Mucosa of stomach (tissue), 1 donor: ENCODE data around the gene CPLX3.

ENCODE experiments used
- H3K27me3 ChIP-seq: one replicate; pipeline ENCODE4 v1.7.0; 2013; ENCODE audit warnings: mild to moderate bottlenecking, low read length; ENCODE audit not compliant: control insufficient read depth, insufficient read depth
- H3K36me3 ChIP-seq: one replicate; pipeline ENCODE4 v1.7.0; 2013; ENCODE audit warnings: low read length; ENCODE audit not compliant: control insufficient read depth, insufficient read depth
- H3K4me1 ChIP-seq: one replicate; pipeline ENCODE4 v1.7.0; 2013; ENCODE audit warnings: mild to moderate bottlenecking, low read length; ENCODE audit not compliant: control insufficient read depth, insufficient read depth
- H3K4me3 ChIP-seq: one replicate; pipeline ENCODE4 v1.7.0; 2013; ENCODE audit warnings: low read length
- H3K9ac ChIP-seq: one replicate; pipeline ENCODE4 v1.7.0; 2013; ENCODE audit warnings: mild to moderate bottlenecking, low read length, moderate library complexity
- H3K9me3 ChIP-seq: one replicate; pipeline ENCODE4 v1.7.0; 2013; ENCODE audit warnings: mild to moderate bottlenecking, low read length, moderate library complexity; ENCODE audit not compliant: control insufficient read depth
- donor health status: Pancreatic carcinoma.

The CPLX3 gene

GRCh38 chr15:74838746-74839525 lies 12.5 kb downstream of the CPLX3 start:
- no peak overlapping the region for H3K9ac ChIP-seq
- H3K9me3 ChIP-seq, result no peaks in the 10 kb centered on the region
- H3K36me3 ChIP-seq, result no peaks in the 10 kb centered on the region
- H3K4me1 ChIP-seq, result peaks cover 18% of the 10 kb centered on the region
- H3K4me3 ChIP-seq, result no peak overlapping the region
- H3K27me3 ChIP-seq, result no peaks in the 10 kb centered on the region

GRCh38 chr15:74839526-74840395 lies 13.3 kb downstream of the CPLX3 start:
- no peak overlapping the region for H3K4me3 ChIP-seq
- no peaks in the 10 kb centered on the region for H3K9me3 ChIP-seq
- H3K9ac ChIP-seq, result no peak overlapping the region
- H3K4me1 ChIP-seq, result peaks cover 19% of the 10 kb centered on the region
- no peaks in the 10 kb centered on the region for H3K36me3 ChIP-seq
- no peaks in the 10 kb centered on the region for H3K27me3 ChIP-seq

- H3K36me3 ChIP-seq, result peaks cover 9% of the 10 kb centered on the region
- no peaks in the 10 kb centered on the region for H3K27me3 ChIP-seq
- peaks cover 19% of the 10 kb centered on the region for H3K4me1 ChIP-seq
- H3K4me3 ChIP-seq, result no peak overlapping the region
- no peaks in the 10 kb centered on the region for H3K9me3 ChIP-seq
- H3K9ac ChIP-seq, result no peak overlapping the region
Observed at GRCh38 chr15:74840851-74841775, 14.7 kb downstream of the CPLX3 start.

- no peaks in the 10 kb centered on the region for H3K9me3 ChIP-seq
- H3K4me1 ChIP-seq, result peaks cover 19% of the 10 kb centered on the region
- H3K36me3 ChIP-seq, result peaks cover 9% of the 10 kb centered on the region
- no peaks in the 10 kb centered on the region for H3K27me3 ChIP-seq
- no peak overlapping the region for H3K4me3 ChIP-seq
- H3K9ac ChIP-seq, result peak overlapping the region; percentile 71
Observed at GRCh38 chr15:74841891-74842373, 15.5 kb downstream of the CPLX3 start.

- Histone ChIP-seq H3K4me1 (peaks cover 27% of the 10 kb centered on the region), H3K9me3 (no peaks in the 10 kb centered on the region), H3K4me3 (peak within 1 kb of the TSS; percentile 48), H3K27me3 (no peaks in the 10 kb centered on the region), H3K36me3 (peaks cover 17% of the 10 kb centered on the region), H3K9ac (peak within 1 kb of the TSS; percentile 71)
Observed at GRCh38 chr15:74842581-74843444, 16.4 kb downstream of the CPLX3 start, which contains the start of gene ULK3. ULK3 (minus strand) TSS chr15:74843156; CDS start chr15:74843105, 51 bp downstream.

- H3K36me3 ChIP-seq, result peaks cover 22% of the 10 kb centered on the region
- H3K4me1 ChIP-seq, result peaks cover 33% of the 10 kb centered on the region
- H3K9me3 ChIP-seq, result no peaks in the 10 kb centered on the region
- H3K4me3 ChIP-seq, result no peak overlapping the region
- peak overlapping the region; percentile 44 for H3K9ac ChIP-seq
- H3K27me3 ChIP-seq, result no peaks in the 10 kb centered on the region
Observed at GRCh38 chr15:74843445-74843828, 17.0 kb downstream of the CPLX3 start.

- Histone ChIP-seq H3K27me3 (no peaks in the 10 kb centered on the region), H3K9me3 (no peaks in the 10 kb centered on the region), H3K4me1 (peaks cover 35% of the 10 kb centered on the region), H3K4me3 (no peak overlapping the region), H3K36me3 (peaks cover 25% of the 10 kb centered on the region), H3K9ac (peak overlapping the region; percentile 44)
Observed at GRCh38 chr15:74843891-74844299, 17.5 kb downstream of the CPLX3 start.

- Histone ChIP-seq H3K9ac (peak overlapping the region; percentile 44), H3K9me3 (no peaks in the 10 kb centered on the region), H3K4me1 (peaks cover 35% of the 10 kb centered on the region), H3K36me3 (peaks cover 25% of the 10 kb centered on the region), H3K27me3 (no peaks in the 10 kb centered on the region), H3K4me3 (no peak overlapping the region)
Observed at GRCh38 chr15:74844319-74845207, 18.1 kb downstream of the CPLX3 start.

- Histone ChIP-seq H3K27me3 (no peaks in the 10 kb centered on the region), H3K36me3 (peaks cover 25% of the 10 kb centered on the region), H3K4me1 (peaks cover 37% of the 10 kb centered on the region), H3K4me3 (no peak overlapping the region), H3K9me3 (no peaks in the 10 kb centered on the region), H3K9ac (peak overlapping the region; percentile 12)
Observed at GRCh38 chr15:74845208-74845568, 18.8 kb downstream of the CPLX3 start.

- H3K36me3 ChIP-seq, result peaks cover 25% of the 10 kb centered on the region
- no peaks in the 10 kb centered on the region for H3K27me3 ChIP-seq
- peaks cover 40% of the 10 kb centered on the region for H3K4me1 ChIP-seq
- H3K9ac ChIP-seq, result peak overlapping the region; percentile 12
- no peaks in the 10 kb centered on the region for H3K9me3 ChIP-seq
- no peak overlapping the region for H3K4me3 ChIP-seq
Observed at GRCh38 chr15:74845581-74845980, 19.2 kb downstream of the CPLX3 start.
